Skeletal muscle satellite cell (primary cell): ENCODE data around the gene NBEAL2.

Source experiments
- H3K27me3 ChIP-seq: 2 replicates; pipeline ENCODE4 v1.7.0; 2013; ENCODE audit warnings: low read length; ENCODE audit not compliant: control insufficient read depth, insufficient read depth
- H3K36me3 ChIP-seq: 2 replicates; pipeline ENCODE4 v1.7.0; 2013; ENCODE audit warnings: mild to moderate bottlenecking, control low read depth, low read length; ENCODE audit not compliant: insufficient read depth
- H3K4me1 ChIP-seq: 2 replicates; pipeline ENCODE4 v1.7.0; 2013; ENCODE audit warnings: low read length; ENCODE audit not compliant: control insufficient read depth, insufficient read depth
- H3K4me2 ChIP-seq: 2 replicates; pipeline ENCODE4 v1.7.0; 2013; ENCODE audit warnings: mild to moderate bottlenecking, low read length
- H3K4me3 ChIP-seq: 2 replicates; pipeline ENCODE4 v1.7.0; 2013; ENCODE audit warnings: low read length
- H3K9ac ChIP-seq: 2 replicates; pipeline ENCODE4 v1.7.0; 2013; ENCODE audit warnings: mild to moderate bottlenecking, low read depth, low read length, moderate library complexity
- H3K9me3 ChIP-seq: replicated peaks from 2 replicates; pipeline ENCODE4 v1.7.0; 2013; ENCODE audit warnings: mild to moderate bottlenecking, control low read depth, low read length

Gene NBEAL2

GRCh38 chr3:46998852-46999515 is 19.5 kb downstream of the NBEAL2 start:
- peaks cover 8% of the 10 kb centered on the region for H3K4me1 ChIP-seq
- no peaks in the 10 kb centered on the region for H3K27me3 ChIP-seq
- no peaks in the 10 kb centered on the region for H3K9me3 ChIP-seq
- H3K4me3 ChIP-seq: no peak overlapping the region
- no peak overlapping the region for H3K4me2 ChIP-seq
- peaks cover 3% of the 10 kb centered on the region for H3K36me3 ChIP-seq
- no peak overlapping the region for H3K9ac ChIP-seq

GRCh38 chr3:46999516-47000197 is 20.2 kb downstream of the NBEAL2 start:
- Histone ChIP-seq H3K9me3 (no peaks in the 10 kb centered on the region), H3K27me3 (no peaks in the 10 kb centered on the region), H3K9ac (no peak overlapping the region), H3K4me2 (no peak overlapping the region), H3K36me3 (peaks cover 3% of the 10 kb centered on the region), H3K4me3 (no peak overlapping the region), H3K4me1 (peaks cover 8% of the 10 kb centered on the region)

GRCh38 chr3:47000198-47000815 is 20.8 kb downstream of the NBEAL2 start:
- Histone ChIP-seq H3K36me3 (peaks cover 3% of the 10 kb centered on the region), H3K9ac (no peak overlapping the region), H3K4me2 (no peak overlapping the region), H3K9me3 (no peaks in the 10 kb centered on the region), H3K4me1 (peaks cover 8% of the 10 kb centered on the region), H3K4me3 (no peak overlapping the region), H3K27me3 (no peaks in the 10 kb centered on the region)

- H3K36me3 ChIP-seq: peaks cover 3% of the 10 kb centered on the region
Observed at GRCh38 chr3:47000922-47001730, 21.7 kb downstream of the NBEAL2 start.

GRCh38 chr3:47001731-47002170 is 22.3 kb downstream of the NBEAL2 start:
- no peaks in the 10 kb centered on the region for H3K27me3 ChIP-seq
- peaks cover 3% of the 10 kb centered on the region for H3K36me3 ChIP-seq
- peaks cover 8% of the 10 kb centered on the region for H3K4me1 ChIP-seq
- no peak overlapping the region for H3K4me3 ChIP-seq
- H3K9me3 ChIP-seq: no peaks in the 10 kb centered on the region
- no peak overlapping the region for H3K4me2 ChIP-seq
- H3K9ac ChIP-seq: no peak overlapping the region

More at GRCh38 chr3:47000922-47001730, 21.7 kb downstream of the NBEAL2 start:
- H3K4me1 ChIP-seq: peaks cover 8% of the 10 kb centered on the region
- H3K4me3 ChIP-seq: no peak overlapping the region
- H3K9ac ChIP-seq: no peak overlapping the region
- no peak overlapping the region for H3K4me2 ChIP-seq
- H3K9me3 ChIP-seq: no peaks in the 10 kb centered on the region
- no peaks in the 10 kb centered on the region for H3K27me3 ChIP-seq

GRCh38 chr3:47002171-47003055 is 22.9 kb downstream of the NBEAL2 start:
- Histone ChIP-seq H3K4me1 (peaks cover 8% of the 10 kb centered on the region), H3K4me3 (no peak overlapping the region), H3K9ac (no peak overlapping the region), H3K9me3 (no peaks in the 10 kb centered on the region), H3K27me3 (no peaks in the 10 kb centered on the region), H3K4me2 (no peak overlapping the region), H3K36me3 (peaks cover 3% of the 10 kb centered on the region)

GRCh38 chr3:47003056-47003410 is 23.6 kb downstream of the NBEAL2 start:
- Histone ChIP-seq H3K27me3 (no peaks in the 10 kb centered on the region), H3K9ac (no peak overlapping the region), H3K4me2 (no peak overlapping the region), H3K36me3 (peaks cover 3% of the 10 kb centered on the region), H3K4me3 (no peak overlapping the region), H3K9me3 (no peaks in the 10 kb centered on the region), H3K4me1 (peaks cover 8% of the 10 kb centered on the region)

GRCh38 chr3:47003461-47004368 is 24.2 kb downstream of the NBEAL2 start:
- no peaks in the 10 kb centered on the region for H3K27me3 ChIP-seq
- H3K4me2 ChIP-seq: no peak overlapping the region
- H3K9ac ChIP-seq: no peak overlapping the region
- H3K4me3 ChIP-seq: no peak overlapping the region
- peaks cover 8% of the 10 kb centered on the region for H3K4me1 ChIP-seq
- H3K36me3 ChIP-seq: peaks cover 3% of the 10 kb centered on the region
- no peaks in the 10 kb centered on the region for H3K9me3 ChIP-seq

GRCh38 chr3:47004369-47005211 is 25.1 kb downstream of the NBEAL2 start:
- Histone ChIP-seq H3K27me3 (no peaks in the 10 kb centered on the region), H3K9me3 (no peaks in the 10 kb centered on the region), H3K4me1 (peaks cover 10% of the 10 kb centered on the region), H3K9ac (no peak overlapping the region), H3K4me3 (no peak overlapping the region), H3K4me2 (no peak overlapping the region), H3K36me3 (peaks cover 3% of the 10 kb centered on the region)
